ENCODE results near the gene NCKAP5. TPM values are rescaled to one million over a fixed set of nuclear protein-coding genes. Genes with fewer than 3 reads are reported as not detected.
"Not testable (repeated sequence)": the region's sequence is repeated elsewhere in the genome, so short reads cannot be mapped to it uniquely, and the experiment has no call there.

The NCKAP5 gene
- total RNA-seq, 1 donor from 2014 or later: 0.46 TPM

DNA sequence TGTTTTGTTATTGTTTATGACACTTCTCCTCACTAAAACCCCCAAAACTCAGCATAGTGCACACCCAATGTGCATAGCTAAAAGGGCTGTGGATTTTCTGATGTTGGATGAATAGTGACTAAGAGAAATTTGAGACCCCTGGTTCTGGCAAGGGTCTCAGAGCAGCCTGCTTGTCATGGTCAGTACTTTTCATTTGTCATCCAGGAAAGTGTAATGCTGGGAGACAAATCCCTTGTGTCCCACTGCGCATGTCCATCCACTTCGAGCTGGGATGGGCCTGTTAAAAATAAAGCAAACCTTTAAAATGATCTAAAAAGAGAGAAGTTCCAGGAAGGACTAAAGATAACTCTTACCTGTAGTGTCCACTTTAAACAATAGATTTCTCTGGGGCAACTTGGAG, 851.3 kb downstream of the NCKAP5 start:
- Mint-ChIP-seq H3K4me3 (ENCODE audit: unreplicated experiment) (no peak overlapping the region), H3K9me3 (ENCODE audit: unreplicated experiment) (peaks cover 9% of the 10 kb centered on the region), H3K27me3 (ENCODE audit: unreplicated experiment) (no peaks in the 10 kb centered on the region), H3K27ac (ENCODE audit: unreplicated experiment) (no peak overlapping the region), H3K36me3 (ENCODE audit: unreplicated experiment) (no peaks in the 10 kb centered on the region), H3K4me1 (ENCODE audit: unreplicated experiment) (no peaks in the 10 kb centered on the region)
- TF ChIP-seq, protein P1, sequence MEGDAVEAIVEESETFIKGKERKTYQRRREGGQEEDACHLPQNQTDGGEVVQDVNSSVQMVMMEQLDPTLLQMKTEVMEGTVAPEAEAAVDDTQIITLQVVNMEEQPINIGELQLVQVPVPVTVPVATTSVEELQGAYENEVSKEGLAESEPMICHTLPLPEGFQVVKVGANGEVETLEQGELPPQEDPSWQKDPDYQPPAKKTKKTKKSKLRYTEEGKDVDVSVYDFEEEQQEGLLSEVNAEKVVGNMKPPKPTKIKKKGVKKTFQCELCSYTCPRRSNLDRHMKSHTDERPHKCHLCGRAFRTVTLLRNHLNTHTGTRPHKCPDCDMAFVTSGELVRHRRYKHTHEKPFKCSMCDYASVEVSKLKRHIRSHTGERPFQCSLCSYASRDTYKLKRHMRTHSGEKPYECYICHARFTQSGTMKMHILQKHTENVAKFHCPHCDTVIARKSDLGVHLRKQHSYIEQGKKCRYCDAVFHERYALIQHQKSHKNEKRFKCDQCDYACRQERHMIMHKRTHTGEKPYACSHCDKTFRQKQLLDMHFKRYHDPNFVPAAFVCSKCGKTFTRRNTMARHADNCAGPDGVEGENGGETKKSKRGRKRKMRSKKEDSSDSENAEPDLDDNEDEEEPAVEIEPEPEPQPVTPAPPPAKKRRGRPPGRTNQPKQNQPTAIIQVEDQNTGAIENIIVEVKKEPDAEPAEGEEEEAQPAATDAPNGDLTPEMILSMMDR (IDR thresholded peaks at IDR 0.05): no peak
- DNase-seq (ENCODE audit: extremely low spot score, unreplicated experiment): no peak

DNA sequence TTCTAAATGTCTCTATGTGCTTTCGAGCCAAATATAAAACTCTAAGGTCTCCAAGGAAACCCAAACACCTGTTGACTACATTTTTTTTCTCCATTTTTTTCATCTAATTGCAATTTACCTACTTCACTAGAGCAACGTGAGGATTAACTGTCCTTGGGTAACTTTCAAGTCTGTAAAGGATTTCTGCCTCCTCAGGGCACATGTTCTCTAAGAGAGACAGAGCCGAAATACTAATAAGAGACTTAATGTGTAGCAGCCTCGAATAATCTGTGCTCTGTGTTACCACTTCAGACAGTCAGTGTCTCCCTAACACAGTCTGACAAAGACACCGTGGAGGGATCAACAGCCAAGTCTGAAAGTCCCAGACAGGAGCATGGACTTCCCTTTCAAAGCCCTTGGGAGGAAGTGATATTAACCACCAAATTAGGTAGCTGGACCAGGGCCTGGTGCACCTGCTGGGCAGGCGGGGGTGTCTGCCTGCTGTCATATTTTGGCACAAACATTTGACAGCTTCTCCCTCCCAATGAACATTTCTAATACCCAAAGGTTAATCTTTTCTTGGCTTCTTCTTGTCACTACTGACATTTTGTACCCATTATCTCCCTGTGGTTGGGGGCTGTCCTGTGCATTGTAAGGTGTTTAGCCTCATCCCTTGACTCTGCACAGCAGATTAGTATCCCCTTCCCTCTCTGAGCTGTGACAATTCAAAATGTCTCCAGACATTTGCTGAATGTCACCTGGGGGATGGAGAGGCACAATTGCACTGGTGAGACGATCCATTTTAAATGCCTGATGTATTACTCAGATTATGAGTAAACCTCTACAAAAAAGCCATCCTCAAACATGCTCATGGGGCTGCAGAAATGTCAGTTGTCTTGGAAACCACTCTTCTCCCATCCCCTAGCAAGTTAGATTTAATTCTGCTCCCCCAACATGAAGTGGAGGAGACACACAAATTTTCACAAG, 852.6 kb downstream of the NCKAP5 start:
- H3K4me3 Mint-ChIP-seq (ENCODE audit: unreplicated experiment): no peak overlapping the region
- peaks cover 5% of the 10 kb centered on the region for H3K9me3 Mint-ChIP-seq (ENCODE audit: unreplicated experiment)
- TF ChIP-seq, protein P1 (IDR thresholded peaks at IDR 0.05): no peak
- no peaks in the 10 kb centered on the region for H3K27me3 Mint-ChIP-seq (ENCODE audit: unreplicated experiment)
- no peak overlapping the region for H3K27ac Mint-ChIP-seq (ENCODE audit: unreplicated experiment)
- no peak for DNase-seq (ENCODE audit: extremely low spot score, unreplicated experiment)
- no peaks in the 10 kb centered on the region for H3K4me1 Mint-ChIP-seq (ENCODE audit: unreplicated experiment)
- H3K36me3 Mint-ChIP-seq (ENCODE audit: unreplicated experiment): no peaks in the 10 kb centered on the region

DNA sequence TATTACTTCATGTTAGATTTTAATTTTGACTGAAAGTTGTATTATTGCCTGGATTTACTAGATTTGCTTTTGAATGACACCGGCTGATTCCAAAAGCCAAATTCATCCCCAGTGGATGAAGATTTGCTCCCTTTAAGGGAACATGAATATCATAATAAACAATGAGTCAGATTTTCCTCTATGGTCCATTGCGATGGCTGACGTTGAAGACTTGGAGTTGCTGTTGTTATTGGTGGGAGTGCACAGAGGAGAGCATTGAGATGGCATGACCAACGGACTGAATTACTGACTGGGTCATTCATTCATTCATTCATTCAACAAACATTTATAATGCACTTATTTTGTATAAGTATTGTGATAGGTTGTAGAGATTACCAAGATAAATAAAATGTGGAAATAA, 864.9 kb downstream of the NCKAP5 start:
- no peaks in the 10 kb centered on the region for H3K36me3 Mint-ChIP-seq (ENCODE audit: unreplicated experiment)
- H3K27ac Mint-ChIP-seq (ENCODE audit: unreplicated experiment): no peak overlapping the region
- no peaks in the 10 kb centered on the region for H3K27me3 Mint-ChIP-seq (ENCODE audit: unreplicated experiment)
- H3K4me3 Mint-ChIP-seq (ENCODE audit: unreplicated experiment): no peak overlapping the region
- H3K4me1 Mint-ChIP-seq (ENCODE audit: unreplicated experiment): no peaks in the 10 kb centered on the region
- H3K9me3 Mint-ChIP-seq (ENCODE audit: unreplicated experiment): no peaks in the 10 kb centered on the region
- TF ChIP-seq, protein P1 (IDR thresholded peaks at IDR 0.05): no peak
- DNase-seq (ENCODE audit: extremely low spot score, unreplicated experiment): no peak

DNA sequence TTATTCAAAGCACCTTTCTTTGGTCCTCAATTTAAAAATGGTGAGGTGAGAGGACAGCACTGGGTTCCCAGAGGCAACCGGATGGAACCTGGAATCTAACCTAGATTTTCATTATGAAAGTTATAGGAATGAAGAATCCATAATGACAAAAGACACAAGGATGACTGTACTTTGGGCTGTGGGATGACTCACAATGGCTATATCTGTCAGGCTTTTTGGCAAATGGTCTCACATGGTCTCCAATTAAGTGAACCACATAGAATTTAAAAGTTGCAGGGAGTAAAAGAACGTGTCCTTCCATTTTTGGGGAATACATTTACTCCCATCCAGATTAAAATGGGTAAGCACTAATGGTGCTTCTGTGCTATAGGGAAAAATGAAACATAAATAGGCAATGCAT, 866.5 kb downstream of the NCKAP5 start:
- DNase-seq (ENCODE audit: extremely low spot score, unreplicated experiment): no peak
- no peaks in the 10 kb centered on the region for H3K27me3 Mint-ChIP-seq (ENCODE audit: unreplicated experiment)
- H3K9me3 Mint-ChIP-seq (ENCODE audit: unreplicated experiment): no peaks in the 10 kb centered on the region
- H3K27ac Mint-ChIP-seq (ENCODE audit: unreplicated experiment): no peak overlapping the region
- H3K4me3 Mint-ChIP-seq (ENCODE audit: unreplicated experiment): no peak overlapping the region
- no peaks in the 10 kb centered on the region for H3K36me3 Mint-ChIP-seq (ENCODE audit: unreplicated experiment)
- no peaks in the 10 kb centered on the region for H3K4me1 Mint-ChIP-seq (ENCODE audit: unreplicated experiment)
- TF ChIP-seq, protein P1 (IDR thresholded peaks at IDR 0.05): no peak

DNA sequence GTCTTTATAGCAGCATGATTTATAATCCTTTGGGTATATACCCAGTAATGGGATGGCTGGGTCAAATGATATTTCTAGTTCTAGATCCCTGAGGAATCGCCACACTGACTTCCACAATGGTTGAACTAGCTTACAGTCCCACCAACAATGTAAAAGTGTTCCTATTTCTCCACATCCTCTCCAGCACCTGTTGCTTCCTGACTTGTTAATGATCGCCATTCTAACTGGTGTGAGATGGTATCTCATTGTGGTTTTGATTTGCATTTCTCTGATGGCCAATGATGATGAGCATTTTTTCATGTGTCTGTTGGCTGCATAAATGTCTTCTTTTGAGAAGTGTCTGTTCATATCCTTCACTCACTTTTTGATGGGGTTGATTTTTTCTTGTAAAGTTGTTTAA, 868.5 kb downstream of the NCKAP5 start:
- not testable (repeated sequence) for H3K4me1 Mint-ChIP-seq (ENCODE audit: unreplicated experiment)

DNA sequence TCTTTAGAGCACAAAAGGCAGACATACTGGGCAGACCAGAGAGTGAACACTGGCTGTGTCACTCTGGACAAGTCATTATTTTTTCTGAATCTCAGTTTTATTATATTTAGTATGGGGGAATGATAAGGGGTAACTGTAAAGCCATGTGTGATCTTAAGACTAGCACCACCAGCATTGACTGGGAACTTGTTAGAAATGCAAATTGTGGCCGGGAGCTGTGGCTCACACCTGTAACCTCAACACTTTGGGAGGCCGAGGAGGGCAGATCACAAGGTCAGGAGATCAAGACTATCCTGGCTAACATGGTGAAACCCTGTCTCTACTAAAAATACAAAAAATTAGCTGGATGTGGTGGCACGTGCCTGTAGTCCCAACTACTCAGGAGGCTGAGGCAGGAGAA, 869.9 kb downstream of the NCKAP5 start:
- H3K36me3 Mint-ChIP-seq (ENCODE audit: unreplicated experiment); H3K4me3 Mint-ChIP-seq (ENCODE audit: unreplicated experiment); H3K9me3 Mint-ChIP-seq (ENCODE audit: unreplicated experiment); H3K27me3 Mint-ChIP-seq (ENCODE audit: unreplicated experiment); H3K27ac Mint-ChIP-seq (ENCODE audit: unreplicated experiment); H3K4me1 Mint-ChIP-seq (ENCODE audit: unreplicated experiment); DNase-seq (ENCODE audit: extremely low spot score, unreplicated experiment): not testable (repeated sequence)

More for the DNA sequence above, 868.5 kb downstream of the NCKAP5 start:
- not testable (repeated sequence) for H3K27ac Mint-ChIP-seq (ENCODE audit: unreplicated experiment); H3K27me3 Mint-ChIP-seq (ENCODE audit: unreplicated experiment); H3K9me3 Mint-ChIP-seq (ENCODE audit: unreplicated experiment); DNase-seq (ENCODE audit: extremely low spot score, unreplicated experiment); H3K4me3 Mint-ChIP-seq (ENCODE audit: unreplicated experiment); H3K36me3 Mint-ChIP-seq (ENCODE audit: unreplicated experiment)

All from osteocyte (in vitro differentiated cells).